ENCODE data around the gene PDE4B. TPM values are rescaled to one million over a fixed set of nuclear protein-coding genes. Genes with fewer than 3 reads are reported as not detected.

PDE4B gene
- total RNA-seq, 3 donors from 2014 or later = 8.0 to 207 (median 54.4) TPM

- Histone ChIP-seq H3K27me3 (no peaks in the 10 kb centered on the region), H3K27ac (no peak overlapping the region), H3K4me1 (no peaks in the 10 kb centered on the region), H3K36me3 (no peaks in the 10 kb centered on the region), H3K9me3 (no peaks in the 10 kb centered on the region), H3K4me3 (no peak overlapping the region)
- TF ChIP-seq POLR2A (IDR thresholded peaks at IDR 0.05) (no peak), POLR2AphosphoS5 (IDR thresholded peaks at IDR 0.05) (no peak), CTCF (IDR thresholded peaks at IDR 0.05) (no peak)
- intact Hi-C loops (cut with DNase I; ENCODE audit: low total_unique reads) = no loop called here
- no peak for DNase-seq (ENCODE audit: low spot score in 2 of 2)
Measured at GRCh38 chr1:65769636-65770035, 23.1 kb upstream of the PDE4B start.

GRCh38 chr1:65772607-65773006 is 20.1 kb upstream of the PDE4B start:
- H3K9me3 ChIP-seq = no peaks in the 10 kb centered on the region
- TF ChIP-seq CTCF (IDR thresholded peaks at IDR 0.05) = no peak
- no peak for TF ChIP-seq POLR2A (IDR thresholded peaks at IDR 0.05)
- no peak for TF ChIP-seq POLR2AphosphoS5 (IDR thresholded peaks at IDR 0.05)
- no peak for DNase-seq (ENCODE audit: low spot score in 2 of 2)
- no peaks in the 10 kb centered on the region for H3K4me1 ChIP-seq
- H3K27ac ChIP-seq = no peak overlapping the region
- intact Hi-C loops (cut with DNase I; ENCODE audit: low total_unique reads) = no loop called here
- no peak overlapping the region for H3K4me3 ChIP-seq
- H3K36me3 ChIP-seq = no peaks in the 10 kb centered on the region
- no peaks in the 10 kb centered on the region for H3K27me3 ChIP-seq

GRCh38 chr1:65773391-65774123 is 19.1 kb upstream of the PDE4B start:
- TF ChIP-seq POLR2AphosphoS5 (IDR thresholded peaks at IDR 0.05) = no peak
- no peak for TF ChIP-seq CTCF (IDR thresholded peaks at IDR 0.05)
- H3K36me3 ChIP-seq = no peaks in the 10 kb centered on the region
- H3K4me1 ChIP-seq = no peaks in the 10 kb centered on the region
- no peaks in the 10 kb centered on the region for H3K27me3 ChIP-seq
- no peak overlapping the region for H3K4me3 ChIP-seq
- intact Hi-C loops (cut with DNase I; ENCODE audit: low total_unique reads) = no loop called here
- DNase-seq (ENCODE audit: low spot score in 2 of 2) = no peak
- H3K9me3 ChIP-seq = no peaks in the 10 kb centered on the region
- H3K27ac ChIP-seq = no peak overlapping the region

GRCh38 chr1:65788762-65789161 is 3.9 kb upstream of the PDE4B start:
- no peak for TF ChIP-seq CTCF (IDR thresholded peaks at IDR 0.05)
- TF ChIP-seq POLR2A (IDR thresholded peaks at IDR 0.05) = no peak
- no peak for TF ChIP-seq POLR2AphosphoS5 (IDR thresholded peaks at IDR 0.05)
- no peaks in the 10 kb centered on the region for H3K36me3 ChIP-seq
- intact Hi-C loops (cut with DNase I; ENCODE audit: low total_unique reads) = no loop called here
- no peaks in the 10 kb centered on the region for H3K4me1 ChIP-seq
- H3K27ac ChIP-seq = no peak overlapping the region
- H3K4me3 ChIP-seq = no peak overlapping the region
- peaks cover 0 to 20% of the 10 kb centered on the region in 2 donors for H3K9me3 ChIP-seq
- H3K27me3 ChIP-seq = peaks cover 5 to 19% of the 10 kb centered on the region in 2 donors
- DNase-seq (ENCODE audit: low spot score in 2 of 2) = no peak

GRCh38 chr1:65791396-65791795 is 1.3 kb upstream of the PDE4B start:
- intact Hi-C loops (cut with DNase I; ENCODE audit: low total_unique reads) = no loop called here
- Histone ChIP-seq H3K36me3 (no peaks in the 10 kb centered on the region), H3K9me3 (peaks cover 0 to 20% of the 10 kb centered on the region in 2 donors), H3K4me1 (no peaks in the 10 kb centered on the region), H3K27ac (no peak overlapping the region), H3K4me3 (no peak overlapping the region), H3K27me3 (peaks cover 5 to 39% of the 10 kb centered on the region in 2 donors)
- no peak for DNase-seq (ENCODE audit: low spot score in 2 of 2)
- TF ChIP-seq CTCF (IDR thresholded peaks at IDR 0.05) (no peak), POLR2AphosphoS5 (IDR thresholded peaks at IDR 0.05) (no peak), POLR2A (IDR thresholded peaks at IDR 0.05) (no peak)
